ENCODE measurements around the gene CCDC192.
"Not testable (repeated sequence)": the region's sequence is repeated elsewhere in the genome, so short reads cannot be mapped to it uniquely, and the experiment has no call there.

The CCDC192 gene

DNA sequence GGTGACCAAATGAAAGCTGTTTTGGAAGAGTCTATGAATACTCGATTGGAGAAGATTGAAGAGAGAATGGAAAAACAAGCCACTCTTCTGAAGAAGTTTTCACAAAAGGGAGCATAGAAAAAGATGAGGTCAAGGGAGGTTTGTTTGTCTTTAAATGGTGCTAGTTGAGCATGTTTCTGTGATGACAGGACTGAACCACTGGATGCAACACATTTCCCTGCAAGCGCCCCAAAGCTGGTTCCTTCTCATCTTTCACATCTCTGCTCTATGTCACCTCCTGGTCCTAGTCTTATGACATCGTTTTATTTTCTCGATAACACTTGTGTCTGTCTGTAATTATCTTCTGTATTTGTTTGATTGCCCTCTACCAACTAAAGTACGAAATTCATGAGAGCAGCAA, 3.8 kb upstream of the CCDC192 start:
- DNase-seq (ENCODE audit: low spot score) = no peak

DNA sequence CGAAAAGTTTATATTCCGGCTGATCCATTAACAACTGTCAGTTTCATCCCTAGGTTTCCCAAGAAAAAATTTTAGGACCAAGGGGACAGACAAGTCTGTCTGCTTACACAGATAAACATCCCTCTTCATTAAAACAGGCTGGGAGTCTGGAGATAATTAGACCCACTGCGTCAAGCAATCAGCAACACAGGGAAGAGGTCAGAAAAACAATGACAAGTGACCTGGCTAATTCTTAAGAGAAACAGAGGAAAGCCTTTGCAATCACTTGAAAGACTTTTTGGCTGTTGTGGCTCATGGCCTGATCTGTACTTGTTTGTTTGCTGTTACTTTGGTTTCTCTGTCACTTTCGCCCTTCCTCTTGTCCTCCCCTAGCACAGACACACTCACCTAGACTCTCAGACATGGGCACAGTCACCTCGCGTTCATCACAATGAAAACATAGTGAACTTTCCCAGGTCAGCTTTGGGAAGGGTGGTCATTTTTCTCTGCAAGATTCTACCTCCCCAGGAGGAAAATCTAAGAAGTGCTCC, 2.9 kb upstream of the CCDC192 start:
- no peak for DNase-seq (ENCODE audit: low spot score)

DNA sequence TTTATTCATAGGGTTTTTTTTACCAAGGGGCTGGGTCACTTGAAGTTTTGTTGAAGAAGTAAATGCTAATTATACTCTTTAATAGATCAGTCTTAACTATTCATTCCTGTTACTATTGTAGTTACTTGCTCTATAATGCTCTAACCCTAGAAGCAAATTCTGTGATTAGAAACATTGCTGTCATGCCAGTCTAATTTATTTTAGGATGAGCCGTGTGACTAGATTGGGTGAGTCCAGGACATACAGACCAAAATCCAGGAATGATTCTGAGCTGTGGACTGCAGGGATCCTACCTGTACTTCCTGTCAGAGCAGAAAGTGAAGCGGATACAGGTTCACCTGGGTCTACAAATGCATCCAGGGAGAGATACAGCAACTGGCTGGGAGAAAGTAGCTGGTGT, 757 bp upstream of the CCDC192 start:
- no peak for DNase-seq (ENCODE audit: low spot score)

DNA sequence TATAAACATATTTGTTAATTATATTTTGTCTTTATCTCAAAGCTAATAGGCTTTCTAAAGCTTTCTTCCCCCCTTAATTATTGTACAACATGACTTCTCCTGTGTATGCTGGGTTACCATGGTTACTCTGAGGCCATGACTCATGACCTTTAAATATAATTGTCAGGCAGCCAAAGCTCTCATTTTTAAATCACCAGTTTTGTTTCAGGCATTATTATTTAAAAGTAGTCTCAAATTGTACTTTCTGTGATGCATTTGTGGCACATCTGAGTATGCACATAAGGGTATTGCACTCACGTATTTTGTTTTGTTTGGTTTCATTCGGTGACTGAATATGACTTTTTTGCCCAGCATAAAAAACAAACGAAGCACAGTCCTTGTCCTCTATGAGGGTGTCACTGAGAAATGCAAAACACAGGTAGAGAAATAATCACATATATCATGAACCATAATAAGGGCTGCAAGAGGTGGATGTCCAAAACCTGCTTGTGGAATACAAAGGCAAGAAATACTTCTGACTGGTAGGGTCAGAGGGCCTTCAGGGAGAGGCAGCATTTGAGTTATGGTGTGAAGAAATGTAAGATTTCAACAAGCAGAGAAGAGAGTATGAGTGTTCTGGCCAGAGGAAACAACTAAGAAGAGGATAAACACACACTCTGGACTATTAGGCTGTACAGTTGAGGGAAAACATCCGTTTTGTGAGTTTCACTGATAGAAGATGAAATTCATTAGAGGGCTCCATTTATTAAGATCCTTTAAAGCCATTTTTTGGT, 2.1 kb downstream of the CCDC192 start:
- peak; percentile 8 for DNase-seq (ENCODE audit: low spot score)

DNA sequence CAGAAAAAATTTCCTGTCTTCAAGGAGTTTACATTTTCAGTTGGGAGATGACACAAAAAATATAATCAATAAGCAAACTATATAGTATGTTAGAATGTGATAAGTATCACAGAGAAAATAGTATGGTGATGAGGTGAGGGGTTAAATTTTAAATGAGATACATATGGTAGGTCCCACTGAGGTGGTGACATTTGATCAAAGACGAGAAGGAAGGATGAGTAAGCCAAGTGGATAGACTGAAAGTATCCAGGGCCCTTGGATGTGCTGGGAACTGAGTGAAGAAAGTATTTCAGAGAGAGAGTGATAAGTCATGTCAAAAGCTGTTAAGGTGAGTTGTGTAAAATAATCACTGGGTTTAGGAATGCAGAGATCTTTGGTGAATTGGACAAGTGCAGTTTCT, 3.5 kb downstream of the CCDC192 start:
- DNase-seq (ENCODE audit: low spot score) = no peak

DNA sequence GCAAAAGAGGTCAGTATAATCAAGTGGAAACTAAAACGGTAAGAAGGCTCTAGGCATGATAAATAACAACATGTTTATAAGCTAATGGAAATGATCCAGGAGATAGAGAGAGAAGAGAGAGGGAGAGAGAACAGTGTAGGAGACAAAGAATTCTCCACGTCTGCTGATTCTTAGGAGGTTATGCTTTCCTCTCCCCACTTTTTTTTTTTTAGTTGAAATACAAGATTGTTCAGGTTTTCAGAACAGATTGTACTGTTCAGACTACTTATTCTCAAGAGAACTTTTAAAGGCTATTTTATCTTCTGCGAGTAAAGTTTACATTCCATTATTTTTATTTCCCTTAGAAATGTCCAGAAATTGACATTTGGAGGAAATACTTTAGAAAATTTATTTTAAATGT, 4.0 kb downstream of the CCDC192 start:
- no peak for DNase-seq (ENCODE audit: low spot score)

DNA sequence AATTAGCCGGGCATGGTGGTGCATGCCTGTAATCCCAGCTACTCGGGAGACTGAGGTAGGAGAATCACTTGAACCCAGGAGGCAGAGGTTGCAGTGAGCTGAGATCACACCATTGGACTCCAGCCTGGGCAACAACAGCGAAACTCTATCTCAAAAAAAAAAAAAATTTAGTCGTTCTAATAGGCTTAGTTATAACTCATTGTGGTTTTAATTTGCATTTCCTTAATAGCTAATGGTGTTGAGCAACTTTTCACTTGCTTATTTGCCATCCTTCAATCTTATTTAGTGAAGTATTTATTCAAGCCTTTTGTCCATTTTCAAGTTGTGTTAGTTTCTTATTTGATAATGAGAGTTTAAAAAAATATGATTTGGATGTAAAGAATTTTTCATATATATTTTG, 9.9 kb downstream of the CCDC192 start:
- DNase-seq (ENCODE audit: low spot score) = not testable (repeated sequence)

DNA sequence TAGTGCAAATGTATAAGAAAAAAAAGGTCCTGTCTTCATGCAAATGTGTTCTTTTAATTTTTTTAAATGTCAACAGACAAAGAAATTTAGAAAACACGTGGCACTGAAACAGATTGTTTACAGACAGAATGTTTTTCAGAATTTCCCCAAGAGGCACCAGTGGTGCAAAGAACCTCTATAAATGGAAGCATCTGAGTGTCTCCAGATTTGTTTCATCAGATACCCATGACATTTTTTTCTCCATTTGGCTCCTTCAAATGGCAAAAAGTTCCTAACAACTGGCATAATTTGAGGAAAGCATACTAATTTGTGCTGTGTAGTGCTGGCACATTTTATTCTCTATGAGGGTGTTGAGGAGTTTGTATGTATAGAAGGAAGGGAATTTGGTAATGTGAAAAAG, 15.0 kb downstream of the CCDC192 start:
- DNase-seq (ENCODE audit: low spot score) = no peak

DNA sequence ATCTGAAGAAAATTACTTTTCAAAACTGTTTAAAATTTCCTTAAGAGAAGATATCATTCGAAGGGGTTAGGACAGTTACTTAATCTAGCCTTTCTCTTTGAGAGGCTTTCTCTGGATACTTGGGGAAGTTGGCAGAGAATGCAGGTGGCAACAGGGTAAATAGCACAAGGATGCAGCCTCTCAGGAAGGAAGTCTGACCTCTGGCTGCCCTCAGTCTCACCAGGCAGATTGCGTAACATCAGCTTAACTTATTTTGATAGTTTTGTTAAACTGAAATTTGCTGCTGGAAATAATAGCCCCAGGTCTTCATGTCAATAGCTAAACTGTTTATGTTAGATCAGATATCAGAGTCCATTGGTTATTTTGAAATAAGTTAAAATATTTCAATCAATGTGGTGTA, 20.4 kb downstream of the CCDC192 start:
- no peak for DNase-seq (ENCODE audit: low spot score)

DNA sequence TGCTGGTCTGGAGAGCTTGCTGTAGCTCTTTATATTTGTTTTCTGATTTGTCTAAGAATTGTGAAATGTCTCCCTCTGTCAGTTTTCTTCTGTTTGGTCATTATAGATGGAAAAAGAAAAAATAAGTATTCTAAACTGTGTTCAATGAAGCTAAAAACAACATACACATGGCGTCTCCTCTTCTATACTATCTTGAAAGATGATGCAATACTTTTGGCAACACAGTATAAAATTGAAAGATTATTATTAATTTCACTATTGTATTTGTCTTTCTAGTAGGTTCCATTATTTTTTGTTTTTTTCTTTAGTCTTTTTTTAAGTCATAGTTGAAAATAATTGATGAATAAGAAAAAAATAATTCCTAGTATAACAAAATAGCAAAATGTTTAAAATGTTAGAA, 22.5 kb downstream of the CCDC192 start:
- no peak for DNase-seq (ENCODE audit: low spot score)

DNA sequence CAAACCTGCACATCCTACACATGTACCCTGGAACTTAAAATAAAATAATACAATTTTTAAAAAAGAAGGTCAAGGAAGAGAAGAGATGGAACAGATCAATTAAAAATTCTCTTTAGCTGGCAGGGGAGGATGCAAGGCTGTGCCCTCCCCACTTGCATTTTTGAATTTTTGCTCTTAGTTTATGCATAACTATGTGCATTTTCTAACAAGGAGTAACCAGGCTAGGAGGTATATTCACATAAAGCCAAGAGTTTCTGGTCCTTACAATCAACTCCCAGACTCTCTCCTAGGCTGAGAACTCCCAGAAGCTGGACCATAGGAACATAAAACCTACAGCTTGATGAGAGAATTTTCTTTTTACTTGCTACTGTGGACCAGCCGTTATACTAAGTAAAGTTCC, 29.8 kb downstream of the CCDC192 start:
- DNase-seq (ENCODE audit: low spot score) = no peak

DNA sequence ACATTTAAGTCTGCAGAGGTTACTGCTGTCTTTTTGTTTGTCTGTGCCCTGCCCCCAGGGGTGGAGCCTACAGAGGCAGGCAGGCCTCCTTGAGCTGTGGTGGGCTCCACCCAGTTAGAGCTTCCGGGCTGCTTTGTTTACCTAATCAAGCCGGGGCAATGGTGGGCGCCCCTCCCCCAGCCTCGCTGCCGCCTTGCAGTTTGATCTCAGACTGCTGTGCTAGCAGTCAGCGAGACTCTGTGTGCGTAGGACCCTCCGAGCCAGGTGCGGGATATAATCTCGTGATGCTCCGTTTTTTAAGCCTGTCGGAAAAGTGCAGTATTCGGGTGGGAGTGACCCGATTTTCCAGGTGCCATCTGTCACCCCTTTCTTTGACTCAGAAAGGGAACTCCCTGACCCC, 36.2 kb downstream of the CCDC192 start:
- DNase-seq (ENCODE audit: low spot score) = peak; percentile 4

DNA sequence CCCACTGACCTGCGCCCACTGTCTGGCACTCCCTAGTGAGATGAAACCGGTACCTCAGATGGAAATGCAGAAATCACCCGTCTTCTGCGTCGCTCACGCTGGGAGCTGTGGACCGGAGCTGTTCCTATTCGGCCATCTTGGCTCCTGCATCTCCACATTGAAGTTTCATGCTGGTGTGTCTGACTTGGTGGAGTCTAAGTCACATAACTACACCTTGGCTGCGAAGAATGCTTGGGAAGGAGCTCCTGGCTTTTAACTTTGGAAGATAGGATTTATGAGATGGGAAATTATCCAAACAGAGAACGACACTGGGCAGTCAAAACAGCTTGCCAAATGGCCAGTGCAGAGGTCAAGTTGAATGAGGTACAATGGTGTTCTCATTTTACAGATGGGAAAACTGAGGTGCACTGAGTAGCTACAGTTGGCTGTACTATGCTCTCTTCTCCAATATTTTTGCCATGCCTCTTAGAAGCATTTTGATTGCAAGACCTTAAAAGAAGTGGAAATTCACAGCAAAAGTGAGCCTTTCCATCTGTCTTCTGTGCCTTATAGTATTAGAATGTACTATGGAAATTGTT, 36.7 kb downstream of the CCDC192 start:
- DNase-seq (ENCODE audit: low spot score) = peak; percentile 10

DNA sequence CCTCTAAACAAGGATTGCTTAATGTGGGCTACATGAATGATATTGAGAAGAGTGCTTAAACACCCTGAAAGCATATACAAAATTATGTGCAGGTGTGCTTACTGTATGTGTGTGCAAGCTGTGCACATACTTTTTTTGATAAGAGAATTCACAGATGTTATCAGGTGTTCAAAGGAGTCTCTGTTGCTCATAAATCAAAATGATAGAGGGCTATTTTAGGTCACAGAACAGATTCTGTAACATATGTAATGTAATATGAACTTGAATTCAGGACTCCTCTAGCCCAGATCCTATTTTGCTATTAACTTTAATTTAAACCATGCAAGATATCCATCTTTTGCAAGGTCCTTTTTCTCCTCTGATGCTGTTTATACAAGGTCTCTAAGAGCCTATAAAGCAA, 38.2 kb downstream of the CCDC192 start:
- no peak for DNase-seq (ENCODE audit: low spot score)

DNA sequence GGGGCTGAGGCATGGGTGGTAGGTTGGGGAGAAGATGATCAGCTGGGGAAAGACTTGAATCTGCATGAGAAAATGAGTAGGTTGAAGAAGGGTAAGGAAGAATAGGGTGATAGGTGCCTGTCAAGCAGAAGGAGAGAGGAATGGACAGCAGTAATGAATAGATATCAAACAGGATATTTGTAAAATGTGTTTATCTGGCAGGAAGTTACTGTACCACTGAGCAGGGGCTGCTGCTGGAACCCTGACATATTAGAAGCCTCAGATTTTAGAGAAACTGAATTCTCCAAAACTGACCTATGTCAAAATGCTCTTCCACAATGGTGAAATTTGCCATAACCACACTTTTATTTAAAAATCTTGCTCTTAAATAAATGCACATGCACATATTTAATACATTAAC, 41.0 kb downstream of the CCDC192 start:
- no peak for DNase-seq (ENCODE audit: low spot score)

DNA sequence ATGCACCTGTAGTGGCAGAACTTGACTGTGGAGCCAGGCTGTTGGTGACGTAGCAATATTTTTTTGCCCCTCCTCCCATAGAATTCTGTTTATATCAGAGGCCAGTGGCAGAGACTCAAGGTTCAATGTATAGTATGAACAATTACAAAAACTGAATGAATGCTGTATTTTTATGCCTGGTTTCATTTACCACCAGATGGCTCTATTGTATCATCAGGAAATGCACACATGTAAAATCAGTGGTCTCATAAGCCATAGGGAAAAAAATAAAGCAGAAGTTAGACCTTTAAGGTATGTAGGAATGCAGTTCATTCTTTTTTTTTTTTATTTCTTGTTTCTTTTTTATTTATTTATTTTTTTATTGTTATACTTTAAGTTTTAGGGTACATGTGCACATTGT, 43.6 kb downstream of the CCDC192 start:
- peak; percentile 26 for DNase-seq (ENCODE audit: low spot score)

DNA sequence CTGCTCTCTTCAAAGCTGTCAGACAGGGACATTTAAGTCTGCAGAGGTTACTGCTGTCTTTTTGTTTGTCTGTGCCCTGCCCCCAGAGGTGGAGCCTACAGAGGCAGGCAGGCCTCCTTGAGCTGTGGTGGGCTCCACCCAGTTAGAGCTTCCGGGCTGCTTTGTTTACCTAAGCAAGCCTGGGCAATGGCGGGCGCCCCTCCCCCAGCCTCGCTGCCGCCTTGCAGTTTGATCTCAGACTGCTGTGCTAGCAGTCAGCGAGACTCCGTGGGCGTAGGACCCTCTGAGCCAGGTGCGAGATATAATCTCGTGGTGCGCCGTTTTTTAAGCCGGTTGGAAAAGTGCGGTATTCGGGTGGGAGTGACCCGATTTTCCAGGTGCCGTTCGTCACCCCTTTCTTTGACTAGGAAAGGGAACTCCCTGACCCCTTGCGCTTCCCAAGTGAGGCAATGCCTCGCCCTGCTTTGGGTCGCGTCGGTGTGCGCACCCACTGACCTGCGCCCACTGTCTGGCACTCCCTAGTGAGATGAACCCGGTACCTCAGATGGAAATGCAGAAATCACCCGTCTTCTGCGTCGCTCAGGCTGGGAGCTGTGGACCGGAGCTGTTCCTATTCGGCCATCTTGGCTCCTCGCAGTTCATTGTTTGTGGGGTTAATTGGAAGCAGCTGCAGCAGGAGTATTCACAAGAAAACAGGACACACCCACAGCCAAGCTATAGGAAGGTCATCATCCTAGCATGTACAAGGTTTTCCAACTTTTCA, 49.5 kb downstream of the CCDC192 start:
- DNase-seq (ENCODE audit: low spot score) = peak; percentile 41

DNA sequence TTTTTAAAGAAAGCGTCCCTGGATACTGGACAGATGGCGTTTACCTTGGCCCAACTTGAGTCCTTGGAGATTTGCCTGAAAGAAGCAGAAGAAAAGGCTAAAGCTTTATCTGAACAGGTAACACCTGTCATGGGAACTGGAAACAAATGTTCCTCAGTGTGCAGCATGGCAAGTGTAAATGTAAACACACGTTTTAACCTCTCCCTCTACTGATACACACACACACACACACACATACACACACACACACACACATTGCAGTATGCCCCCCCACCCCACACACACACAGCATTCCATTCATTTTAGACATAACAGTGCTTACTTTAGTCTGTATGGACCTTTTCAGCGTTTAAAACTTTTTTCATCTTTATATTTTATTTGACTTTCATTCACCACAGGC, 51.1 kb downstream of the CCDC192 start:
- no peak for DNase-seq (ENCODE audit: low spot score)

DNA sequence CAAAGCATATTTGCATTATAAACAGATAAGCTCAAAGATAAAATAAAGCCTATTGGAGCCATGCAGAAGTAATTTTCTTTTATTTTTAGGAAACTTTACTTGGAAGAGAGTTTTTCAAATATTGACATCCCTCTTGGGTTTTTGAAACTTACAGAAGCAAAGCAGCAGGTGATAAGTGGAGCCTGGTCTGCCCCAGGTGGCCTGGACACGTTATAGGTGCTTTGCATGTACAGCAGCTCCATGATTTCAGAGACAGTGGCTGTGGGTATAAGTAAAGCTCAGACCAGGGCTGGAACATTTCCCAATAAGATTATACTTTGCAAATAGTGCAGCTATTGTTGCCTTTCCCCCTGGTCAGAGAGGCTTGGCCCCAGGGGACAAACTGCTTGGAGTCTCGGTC, 51.5 kb downstream of the CCDC192 start:
- no peak for DNase-seq (ENCODE audit: low spot score)

DNA sequence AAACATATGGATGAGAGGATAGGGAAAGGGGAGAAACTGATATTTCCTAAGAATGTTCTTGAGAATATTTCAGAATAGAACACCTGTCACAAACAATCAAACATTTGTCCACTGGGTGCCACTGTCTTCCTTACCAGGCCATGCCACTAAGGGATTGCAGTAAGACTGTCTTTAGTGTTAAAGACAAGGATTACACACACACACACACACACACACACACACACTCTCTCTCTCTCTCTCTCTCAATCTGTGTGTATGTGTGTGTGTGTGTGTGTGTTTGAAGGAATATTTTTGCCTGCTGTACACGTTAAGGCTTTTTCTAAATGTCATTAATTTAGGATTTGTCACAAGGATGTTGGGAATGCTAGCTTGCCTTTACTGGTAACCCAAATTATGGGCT, 54.4 kb downstream of the CCDC192 start:
- DNase-seq (ENCODE audit: low spot score) = peak; percentile 75

DNA sequence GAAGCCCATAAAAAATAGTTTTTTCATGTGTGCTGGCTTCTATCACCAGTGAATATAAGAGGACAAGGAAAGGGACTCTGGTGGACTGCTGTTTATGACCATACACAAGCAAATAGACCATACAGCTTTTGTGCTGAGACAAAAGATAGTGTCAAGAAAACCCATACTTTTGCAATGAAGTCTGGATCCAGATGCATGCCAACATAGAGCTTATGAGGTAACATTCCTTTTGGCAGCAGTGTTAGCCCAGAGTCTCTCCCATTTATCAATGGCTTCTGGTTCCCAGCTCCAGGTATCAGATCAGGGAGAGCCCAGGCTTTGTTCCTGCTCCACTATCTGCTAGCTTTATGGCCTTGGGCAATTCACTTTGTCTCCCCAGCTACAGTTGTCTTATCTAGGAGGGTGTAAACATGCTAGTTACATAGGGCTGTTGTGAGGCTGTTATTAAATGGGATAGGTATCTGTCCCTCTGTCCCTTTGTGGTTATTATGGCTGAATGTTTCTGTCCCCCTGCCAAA, 55.6 kb downstream of the CCDC192 start:
- DNase-seq (ENCODE audit: low spot score) = no peak

DNA sequence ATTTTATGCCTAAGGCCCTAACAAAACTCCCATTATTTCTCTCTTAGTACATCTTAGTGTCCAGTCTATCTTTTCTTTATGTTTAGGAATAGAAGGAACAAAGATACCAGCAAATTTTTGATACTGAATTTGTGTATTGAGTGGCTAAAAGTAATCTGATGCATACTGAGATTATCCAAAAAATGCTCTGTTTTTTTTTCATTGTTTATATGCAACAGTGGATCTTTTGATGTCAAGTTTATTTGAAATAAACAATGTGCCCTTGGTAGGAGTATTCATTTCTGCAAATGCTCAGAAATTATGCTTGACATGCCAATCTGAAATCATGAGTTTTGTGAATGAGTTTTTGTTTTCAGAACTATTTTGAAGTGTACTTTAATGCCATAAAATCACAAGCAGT, 58.7 kb downstream of the CCDC192 start:
- DNase-seq (ENCODE audit: low spot score) = no peak

DNA sequence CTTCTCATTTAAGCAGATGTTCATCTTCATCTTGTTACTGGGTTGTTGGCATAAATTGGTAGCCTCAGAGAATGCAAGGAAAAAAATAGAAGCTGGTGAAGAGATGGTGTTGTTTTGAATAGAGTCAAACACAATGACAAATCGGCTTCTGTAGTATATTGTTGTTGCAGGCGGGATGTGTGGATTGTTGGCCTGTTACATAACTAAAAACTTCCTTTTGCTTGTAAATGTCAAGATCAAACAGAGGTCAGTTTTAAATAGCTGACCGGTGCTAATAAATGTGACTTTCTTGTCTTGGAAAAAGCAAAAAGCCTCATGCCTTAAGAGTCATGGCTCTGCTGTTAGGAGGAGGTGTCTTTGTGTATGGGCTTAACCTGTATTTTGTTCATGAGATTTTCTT, 59.2 kb downstream of the CCDC192 start:
- DNase-seq (ENCODE audit: low spot score) = no peak

All from SW480 (cell line).